AG10803 (cell line): ENCODE data around the gene DNAJC6.

Experiments
- DNase-seq: peaks from one replicate; pipeline ENCODE4 v3.0.0; 2010; ENCODE audit warnings: low read depth
- H3K4me3 ChIP-seq: 2 replicates; pipeline ENCODE4 v1.5.1; 2011; ENCODE audit warnings: mild to moderate bottlenecking, low read length, control low read depth
- CTCF ChIP-seq: conservative IDR thresholded peaks from 2 replicates; pipeline ENCODE4 v1.5.1; 2011; ENCODE audit warnings: mild to moderate bottlenecking, low read length, control low read depth, inconsistent platforms

Gene DNAJC6

GRCh38 chr1:65265651-65266351 is 43.5 kb upstream of the DNAJC6 start:
- H3K4me3 ChIP-seq: peak overlapping the region; percentile 59
- peak; percentile 46 for TF ChIP-seq CTCF
- DNase-seq: peak; percentile 55

DNA sequence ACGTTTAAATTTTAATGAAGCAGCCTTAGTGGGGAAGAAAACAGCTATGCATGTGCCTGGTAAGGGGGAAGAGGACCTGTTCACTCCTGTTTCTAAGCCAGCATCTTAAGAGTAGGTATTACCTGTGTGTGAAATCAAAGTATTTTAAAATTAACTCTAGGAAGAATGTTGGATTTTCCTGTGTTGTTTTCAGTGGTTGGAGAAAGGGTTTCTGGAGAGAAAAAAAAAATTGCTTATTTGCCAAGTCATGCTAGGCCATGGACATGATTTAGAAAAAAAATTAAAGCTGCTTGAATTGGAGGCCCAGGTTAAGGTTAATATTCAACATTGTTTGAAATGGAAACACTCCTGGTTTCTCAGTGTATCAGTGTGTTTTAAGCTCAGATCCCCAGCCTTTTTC is 42.9 kb upstream of the DNAJC6 start:
- DNase-seq: no peak
- no peak overlapping the region for H3K4me3 ChIP-seq
- TF ChIP-seq CTCF: no peak

- TF ChIP-seq CTCF: no peak
- no peak for DNase-seq
- H3K4me3 ChIP-seq: no peak overlapping the region
Observed at GRCh38 chr1:65267271-65267670, 42.1 kb upstream of the DNAJC6 start.

DNA sequence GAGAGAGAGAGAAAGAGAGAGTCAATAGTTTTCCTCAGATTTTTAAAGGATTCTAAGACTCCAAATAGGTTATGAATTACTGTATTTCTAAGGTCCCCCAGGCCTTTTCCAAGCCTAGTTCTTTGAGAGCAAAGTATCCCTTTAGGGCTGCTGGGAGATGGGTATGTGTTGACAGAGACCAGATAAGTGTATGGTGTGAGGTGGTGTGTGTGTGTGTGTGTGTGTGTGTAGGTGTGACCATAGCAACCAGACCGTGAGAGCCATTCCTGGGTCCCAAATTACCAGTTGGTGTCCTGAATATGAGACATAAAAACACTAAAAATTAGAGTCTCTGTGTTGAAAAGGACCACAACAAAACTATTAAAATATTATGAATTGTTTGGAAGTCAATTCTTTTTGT is 41.7 kb upstream of the DNAJC6 start:
- no peak for TF ChIP-seq CTCF
- no peak for DNase-seq
- no peak overlapping the region for H3K4me3 ChIP-seq

DNA sequence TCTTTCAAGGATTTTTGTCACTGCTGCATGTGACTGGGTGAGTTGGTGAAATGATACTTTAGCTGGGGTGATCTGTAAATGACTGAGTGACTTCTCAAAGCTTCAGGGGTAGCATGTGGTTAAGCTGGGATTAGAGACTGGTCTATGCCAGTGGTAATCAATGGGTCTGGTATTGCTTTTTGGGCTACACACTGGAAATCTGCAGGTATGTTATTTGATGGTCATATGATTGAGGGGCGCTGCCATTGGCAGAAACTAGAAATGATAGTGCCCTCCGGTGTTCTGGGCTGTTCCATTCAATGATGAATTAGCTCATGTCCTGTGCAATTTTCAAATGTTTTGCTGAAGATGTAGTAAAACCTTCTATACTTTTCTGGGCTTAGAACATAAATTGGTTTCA is 39.7 kb upstream of the DNAJC6 start:
- TF ChIP-seq CTCF: no peak
- no peak overlapping the region for H3K4me3 ChIP-seq
- DNase-seq: no peak

DNA sequence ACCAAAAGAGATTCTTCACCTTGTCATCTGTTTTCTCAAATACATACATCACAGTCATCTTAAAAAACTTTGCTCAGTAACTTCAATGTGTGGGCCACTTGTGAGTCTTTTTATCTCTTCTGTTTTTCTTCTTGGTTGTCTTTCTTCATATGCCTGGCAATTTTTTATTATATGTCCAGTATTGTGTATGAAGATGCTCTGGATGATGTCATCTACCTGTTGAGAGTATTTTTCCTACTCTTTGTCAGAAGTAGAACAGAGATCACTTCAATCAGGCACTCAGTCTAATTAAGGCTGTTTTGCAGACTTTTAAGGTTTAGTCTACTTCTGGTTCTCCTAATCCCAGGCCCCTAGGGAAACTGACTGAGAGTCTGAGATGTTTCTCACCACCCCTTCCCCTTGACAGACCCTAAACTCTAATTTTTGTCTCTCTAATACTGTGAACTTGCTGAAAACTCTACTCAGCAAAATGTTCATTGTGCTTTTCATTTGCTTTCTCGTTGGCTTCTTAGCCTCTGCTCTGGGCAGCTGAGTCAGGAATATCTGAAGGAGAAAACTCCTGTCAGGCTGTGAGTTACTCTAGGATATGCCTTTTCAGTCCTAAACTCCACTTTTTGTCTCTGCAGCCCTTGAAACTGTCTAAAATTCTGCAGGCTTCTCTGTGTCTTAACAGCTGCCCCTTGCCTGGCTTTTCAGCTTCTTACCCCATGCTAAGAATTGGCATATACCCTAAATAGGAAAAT is 33.0 kb upstream of the DNAJC6 start:
- H3K4me3 ChIP-seq: no peak overlapping the region
- no peak for DNase-seq
- no peak for TF ChIP-seq CTCF
